Vagina (tissue), 2 donors: ENCODE data around the gene ZNF205.

Source experiments
- CTCF ChIP-seq, 3 experiments: fragments of 450-650 bp in 2 of 3; fragments of 200-600 bp in 1 of 3; sonication (generic) in 1 of 3; IDR thresholded peaks; one replicate each; pipeline ENCODE4 v1.5.1; 2017 to 2019; ENCODE audit warnings: antibody characterized with exemption in 3 of 3, mild to moderate bottlenecking in 2 of 3, moderate library complexity in 2 of 3
- POLR2A ChIP-seq, 2 donors: fragments of 450-650 bp; IDR thresholded peaks; one replicate each; pipeline ENCODE4 v1.6.1; 2017; ENCODE audit warnings: antibody characterized with exemption in 2 of 2, mild to moderate bottlenecking in 2 of 2, moderate library complexity in 2 of 2

- TF ChIP-seq CTCF (IDR thresholded peaks at IDR 0.05) (no peak), POLR2A (IDR thresholded peaks at IDR 0.05) (no peak)
Measured at GRCh38 chr16:3115561-3115960, 3.2 kb downstream of the ZNF205 start.
